ENCODE results near the gene TENM4.
A peak's percentile ranks its signal among the peaks of the same experiment; 100 is the strongest.

Gene TENM4

DNA sequence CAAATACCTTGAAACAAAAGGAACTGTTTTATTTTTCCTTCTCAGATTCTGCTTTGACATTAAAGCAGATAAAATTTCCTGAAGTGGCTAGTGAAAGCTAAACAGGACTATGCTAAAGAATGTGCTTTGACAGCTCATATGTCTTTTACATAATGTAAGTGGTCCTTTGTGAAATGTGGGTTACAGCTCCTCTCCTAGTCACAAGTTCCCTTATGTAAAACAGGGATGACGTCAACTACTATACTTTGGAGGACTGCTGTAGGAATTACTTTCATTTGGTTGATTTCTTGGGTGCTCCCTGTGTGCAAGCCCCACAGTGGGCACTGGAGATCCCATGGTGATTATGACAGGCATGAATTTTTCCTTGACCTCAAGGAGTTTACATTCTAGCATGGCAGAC is 649.6 kb downstream of the TENM4 start:
- DNase-seq = no peak

GRCh38 chr11:78790784-78791183 is 650.0 kb downstream of the TENM4 start:
- DNase-seq = no peak

GRCh38 chr11:78789375-78789774 is 651.5 kb downstream of the TENM4 start:
- DNase-seq = no peak

DNA sequence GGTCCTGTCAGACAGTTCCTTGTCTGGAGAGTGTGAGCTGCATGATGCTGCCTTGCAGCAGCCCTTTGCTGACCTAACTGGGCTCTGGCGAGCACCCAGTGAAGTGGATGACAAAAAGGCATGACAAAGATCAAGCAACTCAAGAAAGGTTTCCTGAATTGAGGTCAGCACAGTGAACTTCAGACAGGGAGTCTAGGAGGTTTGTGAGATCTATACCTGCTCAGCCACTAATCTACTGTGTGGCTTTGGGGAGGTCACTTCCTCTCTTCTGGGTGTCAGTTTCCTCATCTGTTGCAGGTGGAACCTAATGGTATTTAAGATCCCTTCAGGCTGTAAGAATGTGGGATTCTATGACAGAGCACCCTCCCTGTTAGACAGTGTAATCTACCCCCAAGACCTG is 652.3 kb downstream of the TENM4 start:
- DNase-seq = no peak

DNA sequence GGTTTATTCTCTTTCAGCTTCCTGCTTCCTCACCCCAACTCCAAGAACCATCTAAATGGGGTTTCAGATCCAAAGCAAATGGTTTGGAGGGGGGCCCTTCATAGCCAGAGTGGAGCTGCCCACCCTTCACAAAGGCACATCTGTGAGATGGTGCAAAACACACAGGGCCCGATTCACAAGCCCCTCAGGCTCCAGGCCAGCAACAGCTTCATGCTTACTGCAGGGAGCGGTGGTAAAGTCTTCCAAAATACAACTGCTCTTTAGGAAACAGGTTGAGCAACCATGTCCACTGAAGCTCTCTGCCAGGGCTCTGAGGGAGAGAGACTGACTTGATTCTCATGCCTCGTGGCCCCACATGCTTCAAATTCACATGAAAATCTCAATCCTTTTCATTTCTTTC is 653.1 kb downstream of the TENM4 start:
- DNase-seq = peak; percentile 43

- DNase-seq = no peak
Measured at GRCh38 chr11:78786746-78787145, 654.1 kb downstream of the TENM4 start.

- DNase-seq = no peak
Measured at GRCh38 chr11:78786086-78786485, 654.7 kb downstream of the TENM4 start.

DNA sequence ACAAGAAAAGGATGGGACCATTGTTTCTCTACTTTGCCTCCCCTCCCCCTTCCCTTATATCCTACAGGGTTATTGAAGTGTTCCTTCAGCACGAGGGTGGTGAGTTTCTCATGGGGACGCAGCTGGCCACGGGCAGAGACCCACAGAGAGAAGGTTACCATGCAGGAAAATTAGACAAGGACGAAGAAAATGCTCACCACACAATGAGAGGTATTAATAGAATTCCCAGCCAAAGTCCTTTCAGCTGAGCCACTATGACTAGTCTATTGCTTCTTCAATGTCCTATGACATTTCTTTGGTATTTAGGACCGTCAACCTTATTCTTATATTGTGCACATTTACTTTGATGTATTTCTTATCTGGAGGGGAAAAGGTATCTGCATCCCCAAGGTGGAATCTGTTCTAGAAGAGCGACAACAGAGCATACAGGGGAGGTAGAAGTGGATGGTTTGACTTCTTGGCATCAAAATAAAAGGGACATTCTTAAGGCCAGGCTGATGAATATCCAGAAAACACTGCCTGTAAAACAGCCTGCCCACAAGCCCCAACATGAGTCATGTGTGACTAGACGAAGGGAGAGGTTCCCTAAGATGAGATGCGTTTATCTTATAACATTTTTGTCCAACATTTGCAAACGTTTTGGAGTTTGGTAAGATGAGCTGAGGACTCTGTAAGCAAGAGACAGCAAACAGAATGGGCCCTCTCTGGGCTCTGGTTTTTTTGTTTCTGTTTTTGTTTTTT is 656.3 kb downstream of the TENM4 start:
- DNase-seq = no peak

GRCh38 chr11:78783846-78784245 is 657.0 kb downstream of the TENM4 start:
- no peak for DNase-seq

DNA sequence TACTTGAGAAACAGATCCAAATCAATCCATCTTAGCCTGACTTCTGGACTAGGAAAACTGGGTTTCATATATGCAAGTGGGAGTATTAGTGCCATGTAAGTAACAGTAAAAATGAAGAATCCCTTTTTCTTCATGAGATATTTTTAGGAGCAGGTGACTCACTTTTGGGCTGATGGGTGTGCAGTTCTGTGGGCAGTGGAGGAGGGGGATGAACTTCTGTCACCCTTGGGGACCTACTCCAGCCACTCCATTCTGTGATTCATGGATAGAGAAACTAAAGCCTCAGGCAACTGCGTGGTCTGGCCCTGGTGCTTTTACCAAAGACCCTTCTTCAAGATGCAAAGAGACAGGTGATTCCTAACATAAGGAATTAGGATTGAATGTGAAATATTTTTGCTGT is 657.5 kb downstream of the TENM4 start:
- no peak for DNase-seq

DNA sequence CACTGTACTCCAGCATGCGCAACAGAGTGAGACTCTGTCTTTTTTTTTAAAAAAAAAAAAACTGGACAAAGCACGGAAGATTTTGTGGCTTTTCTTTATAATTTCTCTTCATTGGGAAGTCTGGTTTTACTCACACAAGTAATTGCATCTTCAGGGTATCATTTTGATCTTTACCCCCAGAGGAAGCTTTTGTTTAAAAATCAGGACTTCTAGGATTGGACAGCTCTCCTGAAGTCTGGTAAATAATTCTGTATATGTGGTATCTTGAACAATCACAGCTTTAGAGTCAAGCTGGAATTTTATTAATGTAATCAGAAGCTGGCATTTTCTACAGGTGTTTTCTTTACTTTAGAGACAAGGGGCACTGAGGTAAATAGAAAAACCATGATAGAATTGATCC is 658.1 kb downstream of the TENM4 start:
- DNase-seq = no peak

DNA sequence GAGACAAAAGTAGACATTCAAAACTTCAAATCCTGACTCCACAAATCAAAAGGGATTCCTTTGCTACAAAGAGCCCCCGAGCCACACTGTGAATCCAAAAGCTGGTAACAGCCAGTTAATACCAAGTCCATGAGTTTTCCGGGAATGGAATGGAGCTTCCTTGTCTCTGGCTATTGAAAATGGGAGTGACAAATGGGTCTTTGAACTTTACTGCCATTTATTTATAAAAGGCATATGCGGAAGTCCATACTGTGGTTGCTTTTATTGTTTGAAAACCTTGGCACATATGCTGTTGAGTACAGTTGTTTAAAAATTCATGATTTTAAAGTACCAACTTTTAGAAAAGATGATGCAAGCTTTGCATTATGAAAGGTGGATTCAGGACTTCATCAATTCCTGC is 659.9 kb downstream of the TENM4 start:
- DNase-seq = no peak

- no peak for DNase-seq
Measured at GRCh38 chr11:78773492-78773891, 667.3 kb downstream of the TENM4 start.

DNA sequence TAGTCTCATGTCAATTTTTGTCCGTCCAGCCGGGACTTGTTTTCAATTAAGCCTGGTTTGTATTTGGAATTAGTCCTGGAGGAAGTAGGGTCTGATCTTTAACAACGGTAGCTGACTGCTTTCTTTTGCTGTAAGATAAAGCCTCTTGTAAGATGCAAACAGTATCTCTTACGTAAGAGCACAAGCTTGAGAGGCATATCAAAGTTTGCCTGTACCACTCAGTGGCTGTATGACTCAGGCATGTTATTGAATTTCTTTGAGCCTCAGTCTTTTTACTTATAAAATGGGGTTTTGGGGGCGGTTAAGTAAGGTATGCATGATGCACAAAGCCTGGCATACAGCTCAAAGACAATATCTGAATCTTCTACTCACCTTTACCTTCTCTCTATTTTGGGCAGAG is 667.8 kb downstream of the TENM4 start:
- DNase-seq = no peak

GRCh38 chr11:78772186-78772585 is 668.6 kb downstream of the TENM4 start:
- no peak for DNase-seq

- DNase-seq = no peak
Measured at GRCh38 chr11:78770931-78771330, 669.9 kb downstream of the TENM4 start.

GRCh38 chr11:78768971-78769370 is 671.9 kb downstream of the TENM4 start:
- DNase-seq = no peak

DNA sequence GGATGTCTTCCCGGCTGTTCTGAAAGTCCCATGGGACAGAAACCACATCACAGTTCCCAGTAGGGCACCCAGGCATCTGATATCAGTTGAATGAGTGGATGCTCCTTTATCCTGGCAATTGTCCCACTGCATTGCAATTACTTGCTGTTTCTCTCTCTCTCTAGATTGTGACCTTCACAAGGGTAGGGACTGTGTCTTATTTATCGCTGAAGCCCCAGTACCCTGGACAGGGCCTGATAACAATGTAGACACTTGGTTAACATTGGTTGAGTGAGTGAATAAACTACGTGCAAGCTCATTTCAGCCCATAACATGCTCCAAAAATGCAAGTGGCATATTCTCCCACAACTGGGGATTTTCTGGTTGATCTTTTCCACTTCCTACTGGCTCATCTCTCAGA is 672.5 kb downstream of the TENM4 start:
- no peak for DNase-seq

- no peak for DNase-seq
Measured at GRCh38 chr11:78767027-78767932, 673.5 kb downstream of the TENM4 start.

- DNase-seq = no peak
Measured at GRCh38 chr11:78764946-78765345, 675.9 kb downstream of the TENM4 start.

DNA sequence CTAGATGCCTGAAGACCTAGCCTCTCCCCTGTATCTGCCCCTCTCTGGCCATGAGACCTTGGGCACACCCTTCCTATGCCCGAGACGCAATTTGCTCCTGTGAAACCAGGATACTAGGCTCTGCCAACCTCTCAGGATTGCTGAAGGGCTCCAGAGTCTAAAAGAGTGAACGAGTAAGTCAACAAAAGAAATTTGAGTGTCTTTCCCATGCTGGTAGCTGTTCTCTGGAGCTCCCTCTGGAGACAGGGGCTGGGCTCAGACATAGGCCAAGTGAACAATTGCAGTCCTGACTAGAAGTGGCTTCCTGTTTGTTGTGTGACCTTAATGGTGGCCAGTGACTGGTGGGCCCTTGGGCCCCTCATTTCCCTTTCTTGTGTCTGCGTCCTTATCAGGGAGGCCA is 677.2 kb downstream of the TENM4 start:
- no peak for DNase-seq

- no peak for DNase-seq
Measured at GRCh38 chr11:78762105-78762504, 678.7 kb downstream of the TENM4 start.

DNA sequence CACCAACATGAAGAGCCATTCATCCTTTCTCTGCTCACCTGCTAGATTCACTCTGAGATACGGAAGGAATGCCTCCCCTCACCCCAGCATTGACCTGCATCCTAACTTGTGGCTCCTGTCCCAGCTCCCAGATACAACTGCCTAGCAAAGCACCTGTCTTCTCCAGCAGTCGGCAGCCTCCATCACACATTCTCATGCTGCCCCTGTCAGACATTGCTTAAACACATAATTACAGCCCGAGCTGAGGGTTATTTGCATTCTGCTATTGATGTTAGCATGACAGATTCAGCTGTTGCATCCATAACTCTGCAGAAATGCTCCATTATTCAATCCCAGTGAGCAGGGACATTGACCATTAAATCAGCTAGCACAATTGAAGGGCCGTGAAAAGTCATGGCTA is 681.8 kb downstream of the TENM4 start:
- no peak for DNase-seq

DNA sequence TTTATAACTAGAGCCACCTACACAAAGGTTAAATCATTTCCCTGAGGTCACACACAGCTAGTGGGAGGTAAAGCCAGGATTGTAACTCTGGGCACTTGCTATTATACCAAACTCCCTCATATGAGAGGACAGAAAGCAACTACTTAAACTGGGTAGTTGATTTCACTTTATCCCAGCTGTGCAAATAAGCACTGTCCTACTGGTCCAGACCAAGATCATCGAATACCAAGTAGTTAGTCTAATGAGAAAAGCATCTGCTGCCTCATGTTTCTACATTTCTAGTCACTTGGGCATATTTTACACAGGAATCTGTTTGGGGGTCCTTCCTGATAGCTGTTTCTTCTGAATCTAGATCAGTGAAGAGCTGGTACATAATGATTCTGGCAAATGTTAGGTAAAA is 687.5 kb downstream of the TENM4 start:
- no peak for DNase-seq

Measured in femur (tissue), 1 donor.